Tibial nerve (tissue), 4 donors: Measurements from ENCODE around the gene MLKL.

Experiments used
- CTCF ChIP-seq, 5 experiments: fragments of 200-600 bp in 3 of 5; fragments of 450-650 bp in 2 of 5; sonication (generic) in 3 of 5; IDR thresholded peaks; one replicate each; pipeline ENCODE4 v1.5.1; 2016 to 2019; ENCODE audit warnings: antibody characterized with exemption in 5 of 5, mild to moderate bottlenecking in 3 of 5, moderate library complexity in 2 of 5
- EP300 ChIP-seq, 2 donors: sonication (generic); formaldehyde crosslinking; IDR thresholded peaks; one replicate each; pipeline ENCODE4 v1.6.1; 2017; ENCODE audit warnings: antibody characterized with exemption in 2 of 2, mild to moderate bottlenecking in 1 of 2
- POLR2A ChIP-seq, 2 donors: fragments of 450-650 bp; IDR thresholded peaks; one replicate each; pipeline ENCODE4 v1.6.1; 2017; ENCODE audit warnings: antibody characterized with exemption in 2 of 2, mild to moderate bottlenecking in 2 of 2, moderate library complexity in 2 of 2

DNA sequence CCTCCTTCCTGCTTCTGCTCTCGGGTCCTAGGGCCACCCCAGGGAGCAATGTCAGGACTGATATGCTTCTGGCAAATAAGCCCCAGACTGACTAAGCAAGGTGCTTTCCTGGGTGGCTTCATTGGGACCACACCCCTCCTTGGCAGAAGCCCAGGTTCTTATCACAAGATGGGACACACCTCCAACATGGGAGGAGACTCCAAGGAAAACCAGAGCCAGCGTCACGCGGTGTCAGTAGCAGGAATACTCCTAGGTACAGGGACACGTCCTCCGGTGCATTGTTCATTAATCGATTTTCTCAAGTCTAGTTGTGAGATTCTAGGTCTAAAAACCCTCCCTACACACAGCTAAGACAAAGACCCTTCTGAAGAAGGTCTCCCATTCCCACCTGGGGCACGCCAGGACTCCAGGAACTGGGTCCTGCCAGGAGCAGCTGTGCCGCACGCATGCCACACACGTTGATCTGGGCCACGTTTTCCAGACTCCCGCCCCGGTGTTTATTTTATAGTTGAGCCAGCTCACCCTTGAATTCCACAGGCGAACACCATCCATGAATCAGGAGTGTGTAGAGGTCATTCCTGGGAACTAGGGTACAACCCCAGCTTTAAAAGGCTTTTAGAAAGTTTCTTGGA lies 43.1 kb upstream of the MLKL start:
- no peak for TF ChIP-seq CTCF (IDR thresholded peaks at IDR 0.05)
- TF ChIP-seq EP300 (IDR thresholded peaks at IDR 0.05): no peak
- no peak for TF ChIP-seq POLR2A (IDR thresholded peaks at IDR 0.05)
